Stimulated activated CD4-positive, alpha-beta T cell treated with anti-CD3 and anti-CD28 coated beads, Interleukin-15, amount 100 ng/mL, for 48 hours (primary cell): ENCODE measurements around the gene PLA2G4C.
A peak's percentile ranks its signal among the peaks of the same experiment; 100 is the strongest.

Experiments
- DNase-seq, 2 donors: peaks; one replicate each; pipeline ENCODE4 v3.0.0-alpha.2; 2020; ENCODE audit warnings: low read depth in 2 of 2

The PLA2G4C gene, protein sequence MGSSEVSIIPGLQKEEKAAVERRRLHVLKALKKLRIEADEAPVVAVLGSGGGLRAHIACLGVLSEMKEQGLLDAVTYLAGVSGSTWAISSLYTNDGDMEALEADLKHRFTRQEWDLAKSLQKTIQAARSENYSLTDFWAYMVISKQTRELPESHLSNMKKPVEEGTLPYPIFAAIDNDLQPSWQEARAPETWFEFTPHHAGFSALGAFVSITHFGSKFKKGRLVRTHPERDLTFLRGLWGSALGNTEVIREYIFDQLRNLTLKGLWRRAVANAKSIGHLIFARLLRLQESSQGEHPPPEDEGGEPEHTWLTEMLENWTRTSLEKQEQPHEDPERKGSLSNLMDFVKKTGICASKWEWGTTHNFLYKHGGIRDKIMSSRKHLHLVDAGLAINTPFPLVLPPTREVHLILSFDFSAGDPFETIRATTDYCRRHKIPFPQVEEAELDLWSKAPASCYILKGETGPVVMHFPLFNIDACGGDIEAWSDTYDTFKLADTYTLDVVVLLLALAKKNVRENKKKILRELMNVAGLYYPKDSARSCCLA

DNA sequence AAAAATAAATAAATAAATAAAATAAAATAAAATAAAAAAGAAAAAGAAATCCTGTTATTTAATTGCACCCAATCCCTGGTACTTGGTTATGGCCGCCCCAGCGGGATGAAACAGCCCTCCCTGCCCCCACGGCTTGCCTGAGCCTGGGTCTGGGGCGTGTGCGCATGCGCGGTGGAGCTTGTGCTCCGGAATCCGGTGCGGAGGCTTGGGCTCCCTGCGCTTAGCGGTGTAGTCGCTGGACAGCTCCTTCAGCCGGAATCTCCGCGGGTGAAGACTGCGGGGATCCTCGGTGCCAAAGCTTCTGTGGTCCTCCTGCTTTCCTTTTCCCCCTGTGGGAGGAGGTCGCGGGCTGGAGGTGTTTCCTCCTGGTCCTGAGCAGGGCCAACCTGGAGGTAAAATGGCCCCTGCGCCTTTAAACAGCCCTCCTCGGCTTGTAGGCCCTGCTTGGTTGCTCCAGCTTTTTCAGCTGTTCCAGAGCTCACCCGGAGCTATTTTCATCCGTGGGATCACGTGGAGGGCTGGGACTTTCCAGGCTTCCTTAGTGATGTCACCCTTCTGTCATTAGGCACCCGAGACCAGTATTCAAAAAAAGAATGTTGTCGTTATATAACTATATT is at the start of gene PLA2G4C:
Gene PLA2G4C, minus strand, starts transcription at position 468 of the 617 bp plus-strand sequence. CDS start 4,288 bp downstream, outside the sequence.
- peak; percentile 77 to 79 for DNase-seq

DNA sequence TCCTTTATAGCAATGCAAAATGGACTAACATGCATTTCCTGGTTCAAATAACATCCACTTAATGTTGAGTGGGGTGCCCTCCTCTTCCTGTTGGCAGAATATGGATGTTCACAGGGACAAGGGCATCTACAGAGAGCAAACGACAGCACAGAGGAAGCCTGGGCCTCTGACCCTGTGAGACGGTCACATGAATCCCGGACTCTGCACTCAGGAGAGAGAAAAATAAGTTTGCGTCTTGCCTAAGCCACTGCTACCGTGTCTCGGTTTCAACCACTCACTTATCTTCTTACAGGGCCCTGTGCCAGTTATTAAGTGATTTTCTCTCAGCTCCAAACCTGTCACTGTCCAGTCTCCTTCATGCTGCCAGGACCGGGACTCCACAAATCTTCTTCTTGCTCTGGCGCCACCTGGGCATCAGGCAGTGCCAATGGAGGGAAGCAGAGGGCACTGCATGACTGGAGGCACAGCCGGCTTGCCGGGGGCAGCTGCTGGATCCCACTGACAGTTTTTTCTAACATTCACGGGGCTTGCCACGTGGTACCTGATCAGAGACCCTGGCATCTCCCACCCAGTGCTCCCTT is 47.7 kb upstream of the PLA2G4C start:
- DNase-seq: no peak

GRCh38 chr19:48154003-48154402 is 43.4 kb upstream of the PLA2G4C start:
- no peak for DNase-seq

- DNase-seq: peak; percentile 7 to 45
Measured at GRCh38 chr19:48152551-48152950, 41.9 kb upstream of the PLA2G4C start.

DNA sequence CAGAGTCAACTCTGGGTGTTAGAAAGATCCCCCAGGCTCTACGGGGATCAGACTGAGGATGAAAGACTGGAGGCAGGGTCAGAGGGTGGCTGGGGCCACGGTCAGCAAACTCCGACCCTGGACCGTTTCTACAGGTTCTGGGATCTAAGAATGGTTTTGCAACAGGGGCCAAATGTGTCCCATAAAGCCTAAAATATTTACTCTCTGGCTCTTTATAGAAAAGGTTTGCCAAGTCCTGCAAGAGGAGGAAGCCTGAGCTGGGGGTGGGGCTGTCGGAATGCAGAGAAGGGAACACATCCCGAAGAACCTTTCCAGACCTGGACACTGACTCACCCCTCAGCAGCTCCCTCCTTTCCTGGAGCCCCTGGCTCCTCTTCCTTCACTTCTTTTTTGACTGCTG is 38.8 kb upstream of the PLA2G4C start:
- no peak for DNase-seq

GRCh38 chr19:48148576-48148975 is 38.0 kb upstream of the PLA2G4C start:
- no peak for DNase-seq

- DNase-seq: no peak
Measured at GRCh38 chr19:48147597-48148175, 37.1 kb upstream of the PLA2G4C start.

DNA sequence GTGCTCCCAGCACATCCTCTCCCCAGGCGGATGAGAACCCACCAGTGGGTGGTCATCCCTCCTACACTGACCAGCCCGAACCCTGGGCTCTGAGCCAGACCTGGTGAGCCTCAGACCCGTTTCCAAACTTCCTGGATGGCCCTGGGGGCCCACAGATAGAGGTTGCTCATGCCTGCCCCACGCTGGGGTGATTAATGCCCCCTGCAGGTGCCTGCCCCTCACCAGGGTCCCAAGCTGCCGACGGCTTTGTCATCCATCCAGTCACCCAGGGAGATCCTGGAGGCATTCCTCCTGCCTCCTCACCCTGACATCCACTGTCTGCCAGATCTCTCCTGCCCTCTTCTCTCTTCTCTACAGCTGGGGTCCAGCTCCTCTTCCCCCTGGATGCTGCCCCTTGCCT is 28.4 kb upstream of the PLA2G4C start:
- no peak for DNase-seq

- no peak for DNase-seq
Measured at GRCh38 chr19:48137411-48137810, 26.8 kb upstream of the PLA2G4C start.

GRCh38 chr19:48136547-48136946 is 25.9 kb upstream of the PLA2G4C start:
- no peak for DNase-seq

DNA sequence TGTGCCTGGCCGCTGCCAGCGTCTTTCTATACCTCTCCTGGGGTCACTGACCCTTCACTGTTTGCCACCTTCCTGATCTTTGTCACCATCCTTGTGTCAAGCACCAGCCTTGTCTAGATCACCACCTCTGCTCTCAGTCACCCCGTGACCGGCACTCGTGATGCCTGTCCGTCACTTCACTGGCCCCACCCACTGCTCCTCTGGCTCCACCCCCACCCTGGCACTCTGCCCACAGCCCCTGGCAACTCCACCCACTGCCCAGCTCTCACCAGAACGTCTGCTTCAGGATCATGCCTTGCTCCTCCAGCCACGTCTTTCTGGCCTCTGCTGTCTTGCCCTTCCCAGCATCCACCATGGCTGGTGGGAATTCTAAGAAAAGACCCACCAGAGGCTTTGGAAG is 24.8 kb upstream of the PLA2G4C start:
- peak in 1 of 2 donors; percentile 22 for DNase-seq

DNA sequence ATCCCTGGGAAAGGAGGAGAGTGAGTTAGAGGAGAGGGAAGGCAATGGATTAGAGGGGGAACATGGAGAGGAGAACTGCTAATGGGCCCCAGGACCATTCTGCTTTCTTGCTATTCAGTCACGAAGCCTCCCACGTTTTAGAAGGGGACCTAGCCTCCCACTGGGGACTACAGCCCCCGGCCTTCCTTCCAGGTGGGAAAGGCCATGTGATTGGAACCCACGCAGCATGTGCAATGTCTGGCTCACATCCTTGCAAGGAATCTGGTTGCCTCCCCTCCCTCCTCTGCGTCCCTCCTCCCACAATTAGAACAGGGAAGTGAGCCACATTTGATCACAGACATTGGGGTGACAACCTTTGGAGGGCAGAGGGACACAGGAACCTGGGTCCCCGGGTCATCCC is 22.5 kb upstream of the PLA2G4C start:
- no peak for DNase-seq

GRCh38 chr19:48127561-48127960 is 16.9 kb upstream of the PLA2G4C start:
- no peak for DNase-seq

DNA sequence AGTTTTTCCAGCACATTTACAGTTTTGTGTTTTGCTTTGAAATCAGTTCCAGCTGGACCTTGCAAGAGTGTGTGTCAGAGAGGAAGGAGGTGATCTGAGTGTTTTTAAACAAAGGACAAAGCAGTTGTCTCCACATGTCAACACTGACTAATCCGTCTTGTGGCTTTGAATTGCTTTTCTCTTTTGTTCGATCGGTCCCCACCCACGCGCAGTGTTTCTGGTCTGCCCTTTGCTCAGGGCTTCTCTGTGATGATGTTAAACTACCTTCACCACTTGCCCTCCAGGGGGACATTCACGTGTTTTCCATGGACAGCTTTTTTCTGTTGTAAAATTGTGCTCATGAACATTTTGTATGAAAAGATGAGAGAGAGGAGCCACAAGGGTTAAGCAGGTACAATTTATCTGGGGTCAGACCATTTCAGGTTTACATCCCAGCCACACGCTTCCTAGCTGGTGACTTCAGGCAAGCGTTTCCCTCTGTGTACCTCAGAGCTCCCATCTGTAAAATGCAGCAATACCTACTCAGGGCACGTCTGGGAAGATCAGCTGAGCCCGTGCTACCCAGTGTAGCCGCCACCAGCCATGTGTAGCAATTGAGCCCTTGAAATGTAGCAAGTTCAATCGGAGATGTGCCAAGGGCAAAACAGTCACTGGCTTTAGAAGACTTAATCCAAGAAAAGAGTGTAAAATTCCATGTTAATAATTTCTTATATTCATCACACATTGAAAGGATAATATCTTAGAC is 13.5 kb upstream of the PLA2G4C start:
- peak; percentile 58 to 61 for DNase-seq

- DNase-seq: no peak
Measured at GRCh38 chr19:48122421-48122820, 11.8 kb upstream of the PLA2G4C start.

GRCh38 chr19:48121909-48122371 is 11.3 kb upstream of the PLA2G4C start:
- DNase-seq: no peak

DNA sequence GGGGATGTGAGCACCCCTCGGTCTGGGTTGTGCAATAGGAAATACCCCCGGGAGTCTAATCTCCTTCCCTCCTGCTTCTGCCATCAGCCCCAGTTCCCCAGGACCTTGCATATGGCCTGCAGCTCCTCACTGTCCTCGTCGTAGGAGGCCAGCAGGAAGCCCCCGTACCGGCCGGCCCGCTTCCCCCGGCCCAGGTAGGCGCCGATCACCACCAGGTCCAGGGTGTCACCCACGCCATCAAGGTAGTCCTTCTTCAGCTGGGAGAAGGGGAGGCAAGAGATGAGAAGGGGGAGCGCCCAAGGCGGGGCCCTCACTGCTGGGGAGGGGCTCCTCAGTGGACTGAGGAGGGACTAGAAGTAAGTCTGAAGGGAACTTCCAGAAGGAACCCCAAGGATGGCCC is 10.4 kb upstream of the PLA2G4C start:
- no peak for DNase-seq

- DNase-seq: no peak
Measured at GRCh38 chr19:48120505-48120904, 9.9 kb upstream of the PLA2G4C start.

GRCh38 chr19:48118131-48118517 is 7.5 kb upstream of the PLA2G4C start:
- no peak for DNase-seq

- no peak for DNase-seq
Measured at GRCh38 chr19:48117515-48118130, 7.0 kb upstream of the PLA2G4C start.
